ENCODE data around the gene ADSL.

ADSL gene

GRCh38 chr22:40417881-40418280 is 71.6 kb downstream of the ADSL start:
- no peak overlapping the region for H3K4me3 ChIP-seq (ENCODE audit: low read length)
- TF ChIP-seq ZNF274 (IDR thresholded peaks at IDR 0.05; ENCODE audit: low read depth, low read length), result no peak

- no peak overlapping the region for H3K4me3 ChIP-seq (ENCODE audit: low read length)
- TF ChIP-seq ZNF274 (IDR thresholded peaks at IDR 0.05; ENCODE audit: low read depth, low read length), result no peak
Measured at GRCh38 chr22:40418366-40419201, 72.3 kb downstream of the ADSL start.

- TF ChIP-seq ZNF274 (IDR thresholded peaks at IDR 0.05; ENCODE audit: low read depth, low read length), result no peak
- no peak overlapping the region for H3K4me3 ChIP-seq (ENCODE audit: low read length)
Measured at GRCh38 chr22:40419718-40420117, 73.4 kb downstream of the ADSL start.

GRCh38 chr22:40420341-40421081 is 74.2 kb downstream of the ADSL start:
- H3K4me3 ChIP-seq (ENCODE audit: low read length), result no peak overlapping the region
- no peak for TF ChIP-seq ZNF274 (IDR thresholded peaks at IDR 0.05; ENCODE audit: low read depth, low read length)

GRCh38 chr22:40421082-40421350 is 74.7 kb downstream of the ADSL start:
- TF ChIP-seq ZNF274 (IDR thresholded peaks at IDR 0.05; ENCODE audit: low read depth, low read length), result no peak

GRCh38 chr22:40421941-40422340 is 75.6 kb downstream of the ADSL start:
- no peak for TF ChIP-seq ZNF274 (IDR thresholded peaks at IDR 0.05; ENCODE audit: low read depth, low read length)
- no peak overlapping the region for H3K4me3 ChIP-seq (ENCODE audit: low read length)

More at GRCh38 chr22:40421082-40421350, 74.7 kb downstream of the ADSL start:
- H3K4me3 ChIP-seq (ENCODE audit: low read length), result no peak overlapping the region

- no peak for TF ChIP-seq ZNF274 (IDR thresholded peaks at IDR 0.05; ENCODE audit: low read depth, low read length)
- H3K4me3 ChIP-seq (ENCODE audit: low read length), result no peak overlapping the region
Measured at GRCh38 chr22:40422558-40423309, 76.4 kb downstream of the ADSL start.

- TF ChIP-seq ZNF274 (IDR thresholded peaks at IDR 0.05; ENCODE audit: low read depth, low read length), result no peak
- H3K4me3 ChIP-seq (ENCODE audit: low read length), result no peak overlapping the region
Measured at GRCh38 chr22:40423310-40423688, 77.0 kb downstream of the ADSL start.

- H3K4me3 ChIP-seq (ENCODE audit: low read length), result no peak overlapping the region
- TF ChIP-seq ZNF274 (IDR thresholded peaks at IDR 0.05; ENCODE audit: low read depth, low read length), result no peak
Measured at GRCh38 chr22:40423882-40424640, 77.8 kb downstream of the ADSL start.

GRCh38 chr22:40425082-40425481 is 78.8 kb downstream of the ADSL start:
- no peak overlapping the region for H3K4me3 ChIP-seq (ENCODE audit: low read length)

GRCh38 chr22:40426594-40427333 is 80.5 kb downstream of the ADSL start:
- TF ChIP-seq ZNF274 (IDR thresholded peaks at IDR 0.05; ENCODE audit: low read depth, low read length), result no peak
- H3K4me3 ChIP-seq (ENCODE audit: low read length), result no peak overlapping the region

More at GRCh38 chr22:40425082-40425481, 78.8 kb downstream of the ADSL start:
- no peak for TF ChIP-seq ZNF274 (IDR thresholded peaks at IDR 0.05; ENCODE audit: low read depth, low read length)

GRCh38 chr22:40428796-40429195 is 82.5 kb downstream of the ADSL start:
- H3K4me3 ChIP-seq (ENCODE audit: low read length), result no peak overlapping the region
- TF ChIP-seq ZNF274 (IDR thresholded peaks at IDR 0.05; ENCODE audit: low read depth, low read length), result no peak

GRCh38 chr22:40429481-40429880 is 83.2 kb downstream of the ADSL start:
- no peak overlapping the region for H3K4me3 ChIP-seq (ENCODE audit: low read length)
- no peak for TF ChIP-seq ZNF274 (IDR thresholded peaks at IDR 0.05; ENCODE audit: low read depth, low read length)
